A673 (cell line): ENCODE results near the gene VWA2. TPM values are rescaled to one million over a fixed set of nuclear protein-coding genes. Genes with fewer than 3 reads are reported as not detected.

Experiments used
- BruUV-seq: library from RNA; stranded (reverse); fragments of 400-500 nt; replicated peaks from 2 replicates; lab custom pipeline; 2021; lab: Mats Ljungman, UMichigan
- CTCF ChIA-PET: fragments of 300-600 bp; sonication (Branson Sonifier 250); formaldehyde crosslinking; loops from one replicate; lab custom pipeline; 2022; ENCODE audit warnings: antibody characterized with exemption; lab: Charles Lee
- POLR2A ChIA-PET: fragments of 300-600 bp; sonication (Branson Sonifier 250); formaldehyde crosslinking; loops from one replicate; lab custom pipeline; 2022; ENCODE audit warnings: antibody characterized with exemption; ENCODE audit not compliant: low non-redundant PET; lab: Charles Lee
- DNase-seq: peaks from one replicate; pipeline ENCODE4 v3.0.0-alpha.2; 2015; ENCODE audit warnings: low spot score
- H3K27ac ChIP-seq: fragments of 200-600 bp; sonication (generic); 2 replicates; pipeline ENCODE4 v1.5.1; 2016; ENCODE audit warnings: mixed run types, low read depth, mild to moderate bottlenecking, mixed read lengths, antibody characterized with exemption, low read length; ENCODE audit not compliant: poor library complexity, severe bottlenecking
- H3K27me3 ChIP-seq: fragments of 200-600 bp; sonication (generic); replicated peaks from 2 replicates; pipeline ENCODE4 v1.6.1; 2017; ENCODE audit warnings: mixed run types, low read depth, mild to moderate bottlenecking, mixed read lengths, antibody characterized with exemption, low read length; ENCODE audit not compliant: insufficient read depth, poor library complexity
- H3K36me3 ChIP-seq: fragments of 200-600 bp; sonication (generic); 2 replicates; pipeline ENCODE4 v1.6.1; 2016; ENCODE audit warnings: mixed run types, mild to moderate bottlenecking, mixed read lengths, antibody characterized with exemption, low read length; ENCODE audit not compliant: insufficient read depth, poor library complexity, severe bottlenecking
- H3K4me1 ChIP-seq: fragments of 200-600 bp; sonication (generic); 2 replicates; pipeline ENCODE4 v1.6.1; 2017; ENCODE audit warnings: mixed run types, mild to moderate bottlenecking, mixed read lengths, antibody characterized with exemption, low read length; ENCODE audit not compliant: insufficient read depth, poor library complexity, severe bottlenecking
- H3K4me3 ChIP-seq: fragments of 200-600 bp; sonication (generic); 2 replicates; pipeline ENCODE4 v1.5.1; 2016; ENCODE audit warnings: low read depth, mixed run types, mild to moderate bottlenecking, mixed read lengths, low read length; ENCODE audit not compliant: poor library complexity, severe bottlenecking
- H3K9me3 ChIP-seq: fragments of 200-600 bp; sonication (generic); 2 replicates; pipeline ENCODE4 v1.6.1; 2016; ENCODE audit warnings: mixed run types, low read depth, mild to moderate bottlenecking, mixed read lengths, antibody characterized with exemption, low read length; ENCODE audit not compliant: poor library complexity, severe bottlenecking
- CTCF ChIP-seq: fragments of 300-800, 200-600 bp; sonication (generic); conservative IDR thresholded peaks from 2 replicates; pipeline ENCODE4 v1.5.1; 2017; ENCODE audit warnings: low read depth, mild to moderate bottlenecking, antibody characterized with exemption, low read length, moderate library complexity, mixed read lengths
- EZH2 ChIP-seq: fragments of 200-600 bp; sonication (generic); IDR thresholded peaks from 2 replicates; pipeline ENCODE4 v1.6.1; 2017; ENCODE audit warnings: borderline replicate concordance, low read depth, mild to moderate bottlenecking, mixed read lengths, antibody characterized with exemption, low read length; ENCODE audit not compliant: poor library complexity, severe bottlenecking
- intact Hi-C: fragments of 100-400 bp; cut with micrococcal nuclease; formaldehyde crosslinking; loops from one replicate; pipeline ENCODE4 v1.10.0; 2022; ENCODE audit not compliant: unreplicated experiment
- total RNA-seq: library from RNA; stranded (reverse); gene quantifications from 2 replicates; pipeline ENCODE4 v1.2.3, GENCODE V29; 2021

VWA2 gene
- total RNA-seq, 1 experiment from 2014 or later, result not detected

GRCh38 chr10:114283091-114283490 is 44.0 kb downstream of the VWA2 start:
- no peaks in the 10 kb centered on the region for H3K9me3 ChIP-seq
- no peak for DNase-seq
- no peak overlapping the region for H3K4me3 ChIP-seq
- BruUV-seq, result no TSS peak
- no peaks in the 10 kb centered on the region for H3K27me3 ChIP-seq
- CTCF ChIA-PET, result no interaction called here
- TF ChIP-seq CTCF (no peak), EZH2 (no peak)
- H3K27ac ChIP-seq, result no peak overlapping the region
- no peaks in the 10 kb centered on the region for H3K36me3 ChIP-seq
- POLR2A ChIA-PET, result no interaction called here
- H3K4me1 ChIP-seq, result no peaks in the 10 kb centered on the region
- intact Hi-C loops, result no loop called here

- TF ChIP-seq EZH2 (no peak), CTCF (no peak)
- intact Hi-C loops, result no loop called here
- Histone ChIP-seq H3K27ac (no peak overlapping the region), H3K4me3 (no peak overlapping the region), H3K9me3 (no peaks in the 10 kb centered on the region), H3K27me3 (no peaks in the 10 kb centered on the region), H3K36me3 (no peaks in the 10 kb centered on the region), H3K4me1 (no peaks in the 10 kb centered on the region)
- ChIA-PET POLR2A (no interaction called here), CTCF (no interaction called here)
- DNase-seq, result no peak
- BruUV-seq, result no TSS peak
Measured at GRCh38 chr10:114283535-114284234, 44.6 kb downstream of the VWA2 start.

GRCh38 chr10:114284346-114285071 is 45.5 kb downstream of the VWA2 start:
- intact Hi-C loops, result no loop called here
- DNase-seq, result no peak
- ChIA-PET POLR2A (no interaction called here), CTCF (no interaction called here)
- Histone ChIP-seq H3K27me3 (no peaks in the 10 kb centered on the region), H3K36me3 (no peaks in the 10 kb centered on the region), H3K4me1 (no peaks in the 10 kb centered on the region), H3K27ac (no peak overlapping the region), H3K4me3 (no peak overlapping the region), H3K9me3 (no peaks in the 10 kb centered on the region)
- TF ChIP-seq EZH2 (no peak), CTCF (no peak)
- BruUV-seq, result no TSS peak
